Measurements from ENCODE around the gene NTS. TPM values are rescaled to one million over a fixed set of nuclear protein-coding genes. Genes with fewer than 3 reads are reported as not detected.

Gene NTS
- polyA plus RNA-seq, 1 donor, result 126 TPM

DNA sequence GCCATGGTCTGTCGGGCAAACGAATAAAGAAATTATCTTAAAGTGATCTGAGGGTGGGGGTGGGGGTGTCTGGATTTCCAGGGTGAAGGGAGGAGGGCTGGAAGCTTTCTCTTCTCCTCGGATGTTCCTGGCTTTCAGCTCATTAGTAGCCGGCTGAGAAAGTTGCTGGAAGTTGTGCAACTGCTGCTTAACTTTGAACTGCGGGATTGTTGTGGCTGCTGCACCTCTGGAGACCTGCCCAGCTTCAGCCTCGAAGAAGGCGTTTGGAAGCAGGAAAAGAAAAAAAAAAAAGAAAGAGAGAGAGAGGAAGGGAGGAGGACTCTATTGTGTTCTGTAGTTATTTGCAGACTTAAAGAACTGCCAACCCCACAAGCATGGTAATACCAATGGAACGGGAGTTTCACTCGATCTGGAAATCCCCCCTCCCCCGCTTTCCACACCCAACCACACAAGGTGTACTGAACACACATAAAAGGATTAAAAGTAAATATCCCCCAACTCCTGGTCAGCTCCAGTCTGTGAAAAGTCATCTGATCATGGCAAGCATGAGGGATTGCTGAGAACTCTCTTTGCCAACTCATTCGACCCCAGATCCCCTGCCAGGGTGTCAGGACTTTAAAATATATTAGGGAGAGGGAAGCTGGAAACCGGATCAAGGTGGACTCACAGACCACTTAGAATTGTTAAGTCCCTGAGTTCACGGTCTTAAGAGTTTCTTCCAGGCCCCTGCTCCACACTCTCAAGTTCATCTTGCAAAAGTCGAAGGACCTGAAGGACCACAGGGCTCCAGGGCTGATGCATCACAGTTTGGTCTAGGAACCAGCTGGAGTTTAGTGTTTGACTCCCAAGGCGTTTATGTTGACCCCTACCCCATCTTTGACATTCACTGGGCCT lies 37.7 kb upstream of the NTS start, which contains the start of gene RASSF9:
RASSF9 (minus strand) TSS at position 213 of the 894 bp plus-strand sequence; CDS start at position 5, 208 bp downstream.
- WGBS (ENCODE audit: insufficient coverage, low lambda C conversion rate), result 0% methylated on average over 4 of the region's 15 CpGs
- peaks cover 9% of the 10 kb centered on the region for H3K4me1 ChIP-seq (ENCODE audit: control insufficient read depth, insufficient read depth, low read length)
- DNase-seq, result peak; percentile 85 to 96
- H3K36me3 ChIP-seq (ENCODE audit: control insufficient read depth, insufficient read depth, low read length), result no peaks in the 10 kb centered on the region
- H3K9me3 ChIP-seq (ENCODE audit: control insufficient read depth, low read depth, low read length), result no peaks in the 10 kb centered on the region
- peak within 1 kb of the TSS; percentile 13 for H3K4me3 ChIP-seq (ENCODE audit: low read length)
- no peaks in the 10 kb centered on the region for H3K27me3 ChIP-seq (ENCODE audit: control insufficient read depth, insufficient read depth, low read length)
- peak within 1 kb of the TSS; percentile 78 for H3K27ac ChIP-seq (ENCODE audit: low read length)

DNA sequence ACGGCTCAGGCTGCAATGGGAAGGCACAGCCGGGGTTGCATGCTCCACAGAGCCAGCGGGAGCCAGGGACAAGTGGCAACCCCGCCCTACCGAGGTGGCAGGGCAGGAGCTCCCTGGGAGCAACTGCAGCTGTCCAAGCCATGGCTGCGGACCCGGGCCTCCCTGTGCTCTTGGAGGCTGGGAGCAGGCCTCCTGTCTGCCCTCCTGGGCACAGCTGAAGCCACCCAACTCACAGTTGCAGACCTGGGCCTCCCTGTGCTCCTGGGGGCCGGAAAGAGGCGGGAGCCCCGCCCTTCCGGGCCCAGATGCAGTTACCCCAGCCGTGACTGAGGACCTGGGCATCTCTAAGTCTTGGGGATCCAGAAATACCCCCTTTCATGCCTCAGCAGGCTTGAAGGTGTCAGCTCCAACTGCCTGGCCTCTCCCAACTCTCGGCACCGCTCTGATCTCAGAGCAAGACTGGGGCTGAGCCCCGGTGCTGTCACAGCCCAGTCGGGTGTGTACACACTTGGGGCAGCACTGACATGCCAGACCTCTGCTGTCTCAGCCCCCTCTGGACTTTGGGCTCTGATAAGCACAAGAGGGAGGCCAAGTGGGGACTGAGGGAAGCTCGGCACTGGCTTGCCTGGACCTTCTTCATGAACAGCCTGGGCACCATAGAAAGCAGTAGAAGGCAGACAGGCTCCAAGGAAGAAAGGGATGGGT lies 30.3 kb upstream of the NTS start:
- Histone ChIP-seq H3K4me1 (ENCODE audit: control insufficient read depth, insufficient read depth, low read length) (peaks cover 16% of the 10 kb centered on the region), H3K27ac (ENCODE audit: low read length) (peak overlapping the region; percentile 62), H3K9me3 (ENCODE audit: control insufficient read depth, low read depth, low read length) (no peaks in the 10 kb centered on the region), H3K4me3 (ENCODE audit: low read length) (no peak overlapping the region), H3K36me3 (ENCODE audit: control insufficient read depth, insufficient read depth, low read length) (no peaks in the 10 kb centered on the region), H3K27me3 (ENCODE audit: control insufficient read depth, insufficient read depth, low read length) (no peaks in the 10 kb centered on the region)
- peak; percentile 77 to 87 for DNase-seq
- WGBS (ENCODE audit: insufficient coverage, low lambda C conversion rate), result no CpG with 5 or more reads among the region's 17 CpGs

DNA sequence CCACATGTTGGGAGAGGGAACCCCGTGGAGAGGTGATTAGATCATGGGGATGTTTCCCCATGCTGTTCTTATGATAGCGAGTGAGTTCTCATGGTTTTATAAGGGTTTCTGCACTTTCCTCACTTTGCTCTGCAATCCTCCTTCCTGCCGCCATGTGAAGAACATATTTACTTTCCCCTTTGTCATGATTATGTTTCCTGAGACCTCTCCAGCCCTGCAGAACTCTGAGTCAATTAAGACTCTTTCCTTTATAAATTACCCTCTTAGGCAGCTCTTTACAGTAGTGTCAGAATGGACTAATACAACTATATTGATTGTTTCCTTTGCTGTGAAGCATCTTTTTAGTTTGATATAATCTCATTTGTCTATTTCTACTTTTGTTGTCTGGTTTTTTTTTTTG lies 24.8 kb upstream of the NTS start:
- no peaks in the 10 kb centered on the region for H3K9me3 ChIP-seq (ENCODE audit: control insufficient read depth, low read depth, low read length)
- no peak overlapping the region for H3K4me3 ChIP-seq (ENCODE audit: low read length)
- no CpG with 5 or more reads among the region's 3 CpGs for WGBS (ENCODE audit: insufficient coverage, low lambda C conversion rate)
- no peak overlapping the region for H3K27ac ChIP-seq (ENCODE audit: low read length)
- peaks cover 4% of the 10 kb centered on the region for H3K4me1 ChIP-seq (ENCODE audit: control insufficient read depth, insufficient read depth, low read length)
- H3K36me3 ChIP-seq (ENCODE audit: control insufficient read depth, insufficient read depth, low read length), result no peaks in the 10 kb centered on the region
- no peaks in the 10 kb centered on the region for H3K27me3 ChIP-seq (ENCODE audit: control insufficient read depth, insufficient read depth, low read length)
- no peak for DNase-seq

DNA sequence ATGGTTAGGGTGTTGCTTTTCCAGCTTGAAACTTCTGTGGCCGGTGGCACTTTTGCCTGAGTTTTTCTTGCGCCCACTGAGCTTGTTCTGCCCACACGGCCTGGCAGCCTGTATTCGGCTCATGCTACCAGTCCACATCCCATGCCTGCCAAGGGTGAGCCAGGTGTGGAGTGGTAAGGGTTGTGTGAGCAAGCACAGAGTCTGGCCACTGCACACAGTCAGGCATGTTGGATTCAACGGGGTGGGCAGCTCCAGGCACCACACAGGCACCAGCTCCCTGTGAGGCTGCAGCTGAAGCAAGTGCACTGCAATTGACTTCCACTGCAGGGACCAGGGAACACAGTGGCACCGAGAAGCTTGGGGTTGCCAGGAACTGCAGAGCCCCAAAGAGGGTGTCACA lies 18.8 kb upstream of the NTS start:
- no peaks in the 10 kb centered on the region for H3K36me3 ChIP-seq (ENCODE audit: control insufficient read depth, insufficient read depth, low read length)
- no peaks in the 10 kb centered on the region for H3K27me3 ChIP-seq (ENCODE audit: control insufficient read depth, insufficient read depth, low read length)
- H3K27ac ChIP-seq (ENCODE audit: low read length), result no peak overlapping the region
- no peak for DNase-seq
- H3K4me3 ChIP-seq (ENCODE audit: low read length), result no peak overlapping the region
- H3K9me3 ChIP-seq (ENCODE audit: control insufficient read depth, low read depth, low read length), result no peaks in the 10 kb centered on the region
- no peaks in the 10 kb centered on the region for H3K4me1 ChIP-seq (ENCODE audit: control insufficient read depth, insufficient read depth, low read length)
- no CpG with 5 or more reads among the region's 6 CpGs for WGBS (ENCODE audit: insufficient coverage, low lambda C conversion rate)

DNA sequence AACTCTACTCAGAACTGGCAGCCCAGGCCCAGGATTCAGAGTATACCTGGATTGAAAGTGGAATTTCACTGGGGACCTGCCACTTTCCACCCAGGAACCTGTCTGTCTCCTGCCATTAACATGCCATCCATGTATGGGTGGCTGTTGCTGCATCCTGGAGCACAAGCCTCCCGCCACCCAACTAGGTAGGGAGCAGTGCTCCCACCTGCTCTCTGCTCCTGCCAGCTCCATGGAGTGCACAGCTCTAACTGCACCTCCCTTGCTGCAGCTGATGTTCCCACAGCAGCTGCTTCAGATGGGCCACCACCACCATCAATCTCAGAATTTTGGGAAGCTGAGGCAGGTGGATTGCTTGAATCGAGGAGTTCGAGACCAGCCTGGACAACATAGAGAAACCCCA lies 17.1 kb upstream of the NTS start:
- no peaks in the 10 kb centered on the region for H3K4me1 ChIP-seq (ENCODE audit: control insufficient read depth, insufficient read depth, low read length)
- no peak overlapping the region for H3K4me3 ChIP-seq (ENCODE audit: low read length)
- no peak overlapping the region for H3K27ac ChIP-seq (ENCODE audit: low read length)
- H3K27me3 ChIP-seq (ENCODE audit: control insufficient read depth, insufficient read depth, low read length), result no peaks in the 10 kb centered on the region
- no peaks in the 10 kb centered on the region for H3K9me3 ChIP-seq (ENCODE audit: control insufficient read depth, low read depth, low read length)
- no CpG with 5 or more reads among the region's 3 CpGs for WGBS (ENCODE audit: insufficient coverage, low lambda C conversion rate)
- no peaks in the 10 kb centered on the region for H3K36me3 ChIP-seq (ENCODE audit: control insufficient read depth, insufficient read depth, low read length)
- no peak for DNase-seq

DNA sequence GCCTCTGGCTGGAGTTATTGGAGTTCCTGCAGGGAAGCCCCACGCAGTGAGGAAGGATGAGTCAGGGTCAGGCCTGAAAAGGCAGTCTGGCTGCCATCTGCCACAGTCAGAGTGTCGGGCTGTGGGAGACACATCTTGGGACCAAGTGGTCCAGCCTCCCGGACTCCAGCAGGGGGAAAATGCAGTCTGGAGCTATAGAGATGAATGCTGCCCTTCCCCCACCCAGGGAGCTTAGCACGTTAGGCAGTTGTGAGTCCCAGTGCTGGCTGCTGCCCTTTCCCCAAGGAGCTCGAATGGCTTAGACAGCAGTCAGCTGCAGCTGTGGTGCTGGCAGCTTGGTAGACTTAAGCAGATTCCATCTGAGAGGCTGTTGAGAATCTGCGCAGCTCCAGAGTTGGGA lies 8.2 kb upstream of the NTS start:
- Histone ChIP-seq H3K9me3 (ENCODE audit: control insufficient read depth, low read depth, low read length) (no peaks in the 10 kb centered on the region), H3K4me3 (ENCODE audit: low read length) (no peak overlapping the region), H3K27ac (ENCODE audit: low read length) (no peak overlapping the region), H3K4me1 (ENCODE audit: control insufficient read depth, insufficient read depth, low read length) (no peaks in the 10 kb centered on the region), H3K27me3 (ENCODE audit: control insufficient read depth, insufficient read depth, low read length) (no peaks in the 10 kb centered on the region), H3K36me3 (ENCODE audit: control insufficient read depth, insufficient read depth, low read length) (no peaks in the 10 kb centered on the region)
- WGBS (ENCODE audit: insufficient coverage, low lambda C conversion rate), result no CpG with 5 or more reads among the region's 6 CpGs
- no peak for DNase-seq

DNA sequence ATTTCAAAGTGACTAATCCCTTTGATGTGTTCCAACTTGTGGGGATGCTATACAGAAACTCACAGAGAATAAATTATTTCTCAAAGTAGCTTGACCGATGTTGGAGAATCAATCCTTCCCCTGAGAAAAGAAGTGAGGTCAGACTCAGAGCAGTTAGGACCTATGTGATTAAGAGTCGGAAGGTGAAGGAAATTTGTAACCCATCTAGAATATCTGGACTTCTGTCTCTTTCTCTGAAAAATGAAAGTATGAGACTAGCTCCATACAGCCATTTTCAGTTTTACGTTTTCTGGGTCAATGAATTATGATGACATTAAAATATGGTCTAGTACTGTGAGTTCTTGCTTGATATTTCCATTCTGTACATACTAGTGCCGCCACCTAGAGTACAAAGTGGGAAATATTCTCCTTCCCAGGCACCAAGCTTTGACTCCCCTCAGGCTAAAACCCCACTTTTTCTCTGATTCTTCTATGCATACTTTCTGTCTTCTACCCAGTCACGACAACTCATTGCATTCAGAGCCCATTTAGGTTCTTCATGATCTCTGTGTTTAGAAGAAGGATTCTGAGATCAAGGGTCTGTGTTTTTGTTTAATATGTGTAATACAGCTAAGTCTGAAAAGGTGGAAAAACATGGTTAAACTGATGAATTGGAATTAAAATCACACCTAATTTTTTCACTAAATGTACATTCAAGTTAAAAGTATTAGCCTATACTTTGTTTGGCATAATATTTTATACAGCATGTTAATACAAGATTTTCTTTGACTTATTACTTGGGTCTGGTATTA lies 6.9 kb upstream of the NTS start:
- DNase-seq, result peak; percentile 29 to 58
- WGBS (ENCODE audit: insufficient coverage, low lambda C conversion rate), result 33% methylated on average over 3 of the region's 5 CpGs
- Histone ChIP-seq H3K4me3 (ENCODE audit: low read length) (no peak overlapping the region), H3K36me3 (ENCODE audit: control insufficient read depth, insufficient read depth, low read length) (no peaks in the 10 kb centered on the region), H3K4me1 (ENCODE audit: control insufficient read depth, insufficient read depth, low read length) (no peaks in the 10 kb centered on the region), H3K27me3 (ENCODE audit: control insufficient read depth, insufficient read depth, low read length) (no peaks in the 10 kb centered on the region), H3K9me3 (ENCODE audit: control insufficient read depth, low read depth, low read length) (no peaks in the 10 kb centered on the region), H3K27ac (ENCODE audit: low read length) (no peak overlapping the region)

DNA sequence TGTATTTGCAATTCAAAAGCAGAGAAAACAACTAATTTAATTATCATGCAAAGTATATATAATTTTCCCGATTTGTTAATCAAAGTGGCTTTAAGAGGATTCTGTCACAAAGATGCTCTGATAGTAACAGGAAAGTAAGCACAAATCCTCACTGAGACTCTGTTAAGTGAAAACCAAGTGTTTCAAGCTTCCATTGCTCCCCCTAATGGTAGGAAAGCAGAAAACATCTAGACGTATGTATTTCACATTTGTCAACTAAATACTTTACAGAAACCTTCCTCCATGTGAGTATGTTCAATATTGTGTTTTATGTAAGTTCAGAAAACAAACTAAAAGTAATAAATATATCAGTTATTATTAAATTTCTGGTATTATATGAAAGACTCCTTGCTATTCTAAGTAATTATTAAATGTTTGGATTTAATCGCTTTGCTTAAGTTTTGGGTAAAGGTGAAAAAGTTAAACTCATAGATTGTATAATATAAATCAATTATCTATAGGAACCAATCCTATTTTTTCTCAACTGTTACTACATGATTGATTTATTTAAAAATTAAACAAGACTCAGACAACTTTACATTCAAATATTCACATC lies 1.5 kb upstream of the NTS start:
- 40% methylated on average over 2 of the region's 3 CpGs for WGBS (ENCODE audit: insufficient coverage, low lambda C conversion rate)
- peak; percentile 28 to 42 for DNase-seq

DNA sequence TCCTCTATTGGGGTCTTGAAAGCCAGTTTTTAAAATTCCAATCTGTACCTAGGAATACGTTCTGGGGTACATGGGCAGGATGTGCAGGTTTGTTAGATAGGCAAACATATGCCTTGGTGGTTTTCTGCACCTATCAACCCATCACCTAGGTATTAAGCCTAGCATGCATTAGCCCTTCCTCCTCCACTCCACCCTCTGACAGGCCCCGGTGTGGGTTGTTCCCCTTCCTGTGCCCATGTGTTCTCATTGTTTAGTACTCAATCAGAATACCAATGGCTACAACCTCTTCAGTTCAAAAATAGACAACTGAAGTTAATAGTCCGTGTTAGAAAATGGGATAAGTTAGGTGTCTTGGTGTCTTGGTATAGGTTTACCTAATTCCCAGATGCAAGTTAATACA lies 3.4 kb downstream of the NTS start:
- Histone ChIP-seq H3K9me3 (ENCODE audit: control insufficient read depth, low read depth, low read length) (no peaks in the 10 kb centered on the region), H3K4me3 (ENCODE audit: low read length) (no peak overlapping the region), H3K4me1 (ENCODE audit: control insufficient read depth, insufficient read depth, low read length) (no peaks in the 10 kb centered on the region), H3K27ac (ENCODE audit: low read length) (no peak overlapping the region), H3K27me3 (ENCODE audit: control insufficient read depth, insufficient read depth, low read length) (peaks cover 3% of the 10 kb centered on the region), H3K36me3 (ENCODE audit: control insufficient read depth, insufficient read depth, low read length) (no peaks in the 10 kb centered on the region)
- WGBS (ENCODE audit: insufficient coverage, low lambda C conversion rate), result no CpG with 5 or more reads among the region's 3 CpGs
- DNase-seq, result no peak

More for the DNA sequence above, 1.5 kb upstream of the NTS start:
- Histone ChIP-seq H3K27ac (ENCODE audit: low read length) (no peak overlapping the region), H3K36me3 (ENCODE audit: control insufficient read depth, insufficient read depth, low read length) (no peaks in the 10 kb centered on the region), H3K9me3 (ENCODE audit: control insufficient read depth, low read depth, low read length) (no peaks in the 10 kb centered on the region), H3K4me3 (ENCODE audit: low read length) (no peak overlapping the region), H3K27me3 (ENCODE audit: control insufficient read depth, insufficient read depth, low read length) (peaks cover 3% of the 10 kb centered on the region), H3K4me1 (ENCODE audit: control insufficient read depth, insufficient read depth, low read length) (no peaks in the 10 kb centered on the region)

DNA sequence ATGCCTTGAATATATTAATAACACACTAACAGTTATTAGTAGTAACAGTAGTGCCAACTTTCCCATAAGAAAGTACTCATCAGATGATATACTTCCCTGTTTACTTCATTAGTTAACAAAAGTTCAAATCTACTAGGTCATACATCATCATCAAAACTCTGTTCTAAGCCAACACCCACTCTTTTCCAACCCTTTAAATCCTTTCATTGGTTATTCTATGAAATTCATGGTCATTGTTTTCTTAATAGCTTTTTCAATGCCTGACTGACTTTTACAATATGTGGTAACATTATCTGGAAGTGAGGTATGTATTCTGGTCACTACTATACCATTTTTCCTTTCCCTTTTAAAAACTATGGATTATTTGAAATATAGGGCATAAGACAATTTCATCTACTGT lies 9.7 kb downstream of the NTS start:
- no peaks in the 10 kb centered on the region for H3K27me3 ChIP-seq (ENCODE audit: control insufficient read depth, insufficient read depth, low read length)
- no peak overlapping the region for H3K27ac ChIP-seq (ENCODE audit: low read length)
- no peak for DNase-seq
- no peaks in the 10 kb centered on the region for H3K4me1 ChIP-seq (ENCODE audit: control insufficient read depth, insufficient read depth, low read length)
- H3K9me3 ChIP-seq (ENCODE audit: control insufficient read depth, low read depth, low read length), result no peaks in the 10 kb centered on the region
- no peak overlapping the region for H3K4me3 ChIP-seq (ENCODE audit: low read length)
- H3K36me3 ChIP-seq (ENCODE audit: control insufficient read depth, insufficient read depth, low read length), result no peaks in the 10 kb centered on the region
